ENCODE data around the gene CD300A. TPM values are rescaled to one million over a fixed set of nuclear protein-coding genes. Genes with fewer than 3 reads are reported as not detected.

The CD300A gene
- total and polyA plus RNA-seq, 4 donors: 2.2 to 11.5 (median 8.0) TPM

DNA sequence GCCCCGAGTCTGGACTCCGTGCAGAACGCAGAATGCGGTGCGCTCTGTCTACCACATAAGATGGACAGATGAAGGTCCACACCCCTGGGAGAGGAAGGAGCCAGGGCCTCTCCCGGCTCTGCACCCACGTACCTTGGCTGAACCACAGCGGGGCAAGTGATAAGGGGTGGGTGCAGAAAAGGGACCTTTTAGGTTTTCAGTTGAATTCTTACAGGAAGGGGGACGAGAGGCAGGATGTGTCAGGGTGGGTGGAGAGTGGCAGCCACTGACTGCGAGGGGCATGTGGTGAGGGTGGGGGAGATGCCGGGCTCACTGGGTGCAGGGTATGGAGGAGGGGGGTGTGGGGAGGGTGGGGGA lies 372 bp downstream of the CD300A start:
- H3K27ac ChIP-seq (ENCODE audit: low read depth in 1 of 2, low read length in 2 of 2): peak overlapping the region; percentile 56 to 80

DNA sequence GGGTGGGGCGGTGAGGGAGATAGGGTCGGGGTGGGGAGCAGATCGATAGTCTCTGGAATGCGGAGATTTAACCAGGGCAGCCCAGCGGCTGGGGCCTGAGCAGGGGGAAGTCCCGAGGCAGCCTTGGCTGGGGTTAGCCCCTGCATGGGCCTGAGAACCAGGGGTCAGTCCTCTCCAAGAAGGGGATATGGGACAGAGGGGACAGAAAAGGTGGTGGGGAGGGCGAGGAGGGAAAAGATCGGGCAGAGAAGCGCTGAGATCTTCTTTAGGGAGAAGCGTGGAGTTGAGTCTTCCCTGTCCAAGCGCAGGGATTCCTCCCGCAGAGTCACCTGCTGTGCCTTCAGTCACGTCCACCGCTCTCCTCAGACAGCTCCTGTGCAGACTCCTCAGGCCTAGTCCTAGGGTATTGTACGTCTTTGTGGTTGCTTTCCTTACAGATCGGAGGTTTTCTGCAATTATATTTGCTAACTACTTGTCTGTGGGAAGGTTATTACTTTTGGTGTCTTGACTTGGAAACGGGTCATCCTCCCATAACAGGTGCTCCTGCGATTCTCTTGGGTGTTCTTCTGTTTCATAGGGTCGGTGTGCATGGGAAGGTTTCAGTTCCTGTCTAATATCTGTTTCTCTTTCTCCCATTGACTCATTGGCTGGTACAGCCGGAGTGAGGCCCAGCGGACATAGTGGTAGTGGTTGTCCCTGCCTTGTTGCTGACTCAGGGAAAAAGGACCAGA lies 952 bp downstream of the CD300A start:
- Histone ChIP-seq H3K36me3 (ENCODE audit: control insufficient read depth in 4 of 4, insufficient read depth in 3 of 4, low read depth in 1 of 4, low read length in 3 of 4) (no peaks in the 10 kb centered on the region), H3K27me3 (ENCODE audit: control insufficient read depth in 4 of 4, insufficient read depth in 4 of 4, low read length in 3 of 4) (no peaks in the 10 kb centered on the region), H3K4me3 (ENCODE audit: low read depth in 1 of 3, low read length in 3 of 3) (peak overlapping the region in 2 of 3 donors; percentile 32 to 33), H3K9me3 (ENCODE audit: control insufficient read depth in 4 of 4, low read length in 3 of 4) (no peaks in the 10 kb centered on the region), H3K4me1 (ENCODE audit: control insufficient read depth in 4 of 4, insufficient read depth in 4 of 4, low read length in 3 of 4) (peaks cover 0 to 2% (median 0%) of the 10 kb centered on the region in 4 donors), H3K27ac (ENCODE audit: low read depth in 1 of 2, low read length in 2 of 2) (peak overlapping the region; percentile 39 to 47), H3K9ac (ENCODE audit: low read depth in 1 of 2, low read length in 2 of 2) (peak overlapping the region in 1 of 2 donors; percentile 63)
- no peak for DNase-seq (ENCODE audit: low spot score)
- 54% methylated on average over 21 of the region's 21 CpGs for WGBS
- TF ChIP-seq, protein P1, sequence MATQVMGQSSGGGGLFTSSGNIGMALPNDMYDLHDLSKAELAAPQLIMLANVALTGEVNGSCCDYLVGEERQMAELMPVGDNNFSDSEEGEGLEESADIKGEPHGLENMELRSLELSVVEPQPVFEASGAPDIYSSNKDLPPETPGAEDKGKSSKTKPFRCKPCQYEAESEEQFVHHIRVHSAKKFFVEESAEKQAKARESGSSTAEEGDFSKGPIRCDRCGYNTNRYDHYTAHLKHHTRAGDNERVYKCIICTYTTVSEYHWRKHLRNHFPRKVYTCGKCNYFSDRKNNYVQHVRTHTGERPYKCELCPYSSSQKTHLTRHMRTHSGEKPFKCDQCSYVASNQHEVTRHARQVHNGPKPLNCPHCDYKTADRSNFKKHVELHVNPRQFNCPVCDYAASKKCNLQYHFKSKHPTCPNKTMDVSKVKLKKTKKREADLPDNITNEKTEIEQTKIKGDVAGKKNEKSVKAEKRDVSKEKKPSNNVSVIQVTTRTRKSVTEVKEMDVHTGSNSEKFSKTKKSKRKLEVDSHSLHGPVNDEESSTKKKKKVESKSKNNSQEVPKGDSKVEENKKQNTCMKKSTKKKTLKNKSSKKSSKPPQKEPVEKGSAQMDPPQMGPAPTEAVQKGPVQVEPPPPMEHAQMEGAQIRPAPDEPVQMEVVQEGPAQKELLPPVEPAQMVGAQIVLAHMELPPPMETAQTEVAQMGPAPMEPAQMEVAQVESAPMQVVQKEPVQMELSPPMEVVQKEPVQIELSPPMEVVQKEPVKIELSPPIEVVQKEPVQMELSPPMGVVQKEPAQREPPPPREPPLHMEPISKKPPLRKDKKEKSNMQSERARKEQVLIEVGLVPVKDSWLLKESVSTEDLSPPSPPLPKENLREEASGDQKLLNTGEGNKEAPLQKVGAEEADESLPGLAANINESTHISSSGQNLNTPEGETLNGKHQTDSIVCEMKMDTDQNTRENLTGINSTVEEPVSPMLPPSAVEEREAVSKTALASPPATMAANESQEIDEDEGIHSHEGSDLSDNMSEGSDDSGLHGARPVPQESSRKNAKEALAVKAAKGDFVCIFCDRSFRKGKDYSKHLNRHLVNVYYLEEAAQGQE (IDR thresholded peaks at IDR 0.05): no peak

More for the DNA sequence above, 372 bp downstream of the CD300A start:
- no peaks in the 10 kb centered on the region for H3K27me3 ChIP-seq (ENCODE audit: control insufficient read depth in 4 of 4, insufficient read depth in 4 of 4, low read length in 3 of 4)
- peak overlapping the region in 2 of 3 donors; percentile 33 for H3K4me3 ChIP-seq (ENCODE audit: low read depth in 1 of 3, low read length in 3 of 3)
- WGBS: 34% methylated on average over 11 of the region's 11 CpGs
- no peaks in the 10 kb centered on the region for H3K9me3 ChIP-seq (ENCODE audit: control insufficient read depth in 4 of 4, low read length in 3 of 4)
- peak overlapping the region in 1 of 2 donors; percentile 59 for H3K9ac ChIP-seq (ENCODE audit: low read depth in 1 of 2, low read length in 2 of 2)
- no peaks in the 10 kb centered on the region for H3K36me3 ChIP-seq (ENCODE audit: control insufficient read depth in 4 of 4, insufficient read depth in 3 of 4, low read depth in 1 of 4, low read length in 3 of 4)
- no peak for DNase-seq (ENCODE audit: low spot score)
- no peak for TF ChIP-seq JUND (IDR thresholded peaks at IDR 0.05)
- no peak for TF ChIP-seq TAF1 (conservative IDR thresholded peaks at IDR 0.05)
- H3K4me1 ChIP-seq (ENCODE audit: control insufficient read depth in 4 of 4, insufficient read depth in 4 of 4, low read length in 3 of 4): peaks cover 0 to 2% (median 0%) of the 10 kb centered on the region in 4 donors

DNA sequence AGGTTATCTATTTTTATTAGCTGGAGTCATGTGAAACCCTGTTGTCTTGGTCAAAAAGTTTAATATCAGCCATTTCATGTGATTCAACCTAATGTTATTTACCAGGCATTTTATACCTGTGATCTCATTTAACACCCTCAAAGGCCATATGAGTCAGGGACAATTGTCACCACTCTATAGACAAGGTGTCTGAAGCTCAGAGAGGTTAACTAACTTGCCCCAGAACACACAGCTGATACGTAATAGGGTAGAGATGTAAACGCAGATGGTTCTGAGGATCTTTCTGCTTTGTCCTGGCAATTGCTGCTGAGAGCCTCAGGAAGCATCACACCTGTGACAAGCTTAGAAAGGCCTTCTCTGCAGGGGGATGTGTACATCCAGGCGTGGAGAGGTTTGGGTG lies 4.9 kb downstream of the CD300A start:
- no peaks in the 10 kb centered on the region for H3K4me1 ChIP-seq (ENCODE audit: control insufficient read depth in 4 of 4, insufficient read depth in 4 of 4, low read length in 3 of 4)
- no peaks in the 10 kb centered on the region for H3K27me3 ChIP-seq (ENCODE audit: control insufficient read depth in 4 of 4, insufficient read depth in 4 of 4, low read length in 3 of 4)
- H3K4me3 ChIP-seq (ENCODE audit: low read depth in 1 of 3, low read length in 3 of 3): no peak overlapping the region
- WGBS: 93% methylated on average over 3 of the region's 3 CpGs
- H3K36me3 ChIP-seq (ENCODE audit: control insufficient read depth in 4 of 4, insufficient read depth in 3 of 4, low read depth in 1 of 4, low read length in 3 of 4): no peaks in the 10 kb centered on the region
- no peak overlapping the region for H3K9ac ChIP-seq (ENCODE audit: low read depth in 1 of 2, low read length in 2 of 2)
- TF ChIP-seq, protein P2, sequence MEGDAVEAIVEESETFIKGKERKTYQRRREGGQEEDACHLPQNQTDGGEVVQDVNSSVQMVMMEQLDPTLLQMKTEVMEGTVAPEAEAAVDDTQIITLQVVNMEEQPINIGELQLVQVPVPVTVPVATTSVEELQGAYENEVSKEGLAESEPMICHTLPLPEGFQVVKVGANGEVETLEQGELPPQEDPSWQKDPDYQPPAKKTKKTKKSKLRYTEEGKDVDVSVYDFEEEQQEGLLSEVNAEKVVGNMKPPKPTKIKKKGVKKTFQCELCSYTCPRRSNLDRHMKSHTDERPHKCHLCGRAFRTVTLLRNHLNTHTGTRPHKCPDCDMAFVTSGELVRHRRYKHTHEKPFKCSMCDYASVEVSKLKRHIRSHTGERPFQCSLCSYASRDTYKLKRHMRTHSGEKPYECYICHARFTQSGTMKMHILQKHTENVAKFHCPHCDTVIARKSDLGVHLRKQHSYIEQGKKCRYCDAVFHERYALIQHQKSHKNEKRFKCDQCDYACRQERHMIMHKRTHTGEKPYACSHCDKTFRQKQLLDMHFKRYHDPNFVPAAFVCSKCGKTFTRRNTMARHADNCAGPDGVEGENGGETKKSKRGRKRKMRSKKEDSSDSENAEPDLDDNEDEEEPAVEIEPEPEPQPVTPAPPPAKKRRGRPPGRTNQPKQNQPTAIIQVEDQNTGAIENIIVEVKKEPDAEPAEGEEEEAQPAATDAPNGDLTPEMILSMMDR (IDR thresholded peaks at IDR 0.05; ENCODE audit: low read depth, low read length, missing input control): no peak
- TF ChIP-seq GABPA (IDR thresholded peaks at IDR 0.05 in 1 of 2, conservative IDR thresholded peaks at IDR 0.05 in 1 of 2) (no peak), YY1 (IDR thresholded peaks at IDR 0.05) (no peak), RXRA (IDR thresholded peaks at IDR 0.05) (no peak), FOXA1 (IDR thresholded peaks at IDR 0.05) (no peak), NR2F2 (IDR thresholded peaks at IDR 0.05) (no peak), EGR1 (IDR thresholded peaks at IDR 0.05; ENCODE audit: low read depth in 2 of 2) (no peak), JUND (IDR thresholded peaks at IDR 0.05) (no peak)
- TF ChIP-seq, protein P1 (IDR thresholded peaks at IDR 0.05): no peak
- TF ChIP-seq, protein P3, sequence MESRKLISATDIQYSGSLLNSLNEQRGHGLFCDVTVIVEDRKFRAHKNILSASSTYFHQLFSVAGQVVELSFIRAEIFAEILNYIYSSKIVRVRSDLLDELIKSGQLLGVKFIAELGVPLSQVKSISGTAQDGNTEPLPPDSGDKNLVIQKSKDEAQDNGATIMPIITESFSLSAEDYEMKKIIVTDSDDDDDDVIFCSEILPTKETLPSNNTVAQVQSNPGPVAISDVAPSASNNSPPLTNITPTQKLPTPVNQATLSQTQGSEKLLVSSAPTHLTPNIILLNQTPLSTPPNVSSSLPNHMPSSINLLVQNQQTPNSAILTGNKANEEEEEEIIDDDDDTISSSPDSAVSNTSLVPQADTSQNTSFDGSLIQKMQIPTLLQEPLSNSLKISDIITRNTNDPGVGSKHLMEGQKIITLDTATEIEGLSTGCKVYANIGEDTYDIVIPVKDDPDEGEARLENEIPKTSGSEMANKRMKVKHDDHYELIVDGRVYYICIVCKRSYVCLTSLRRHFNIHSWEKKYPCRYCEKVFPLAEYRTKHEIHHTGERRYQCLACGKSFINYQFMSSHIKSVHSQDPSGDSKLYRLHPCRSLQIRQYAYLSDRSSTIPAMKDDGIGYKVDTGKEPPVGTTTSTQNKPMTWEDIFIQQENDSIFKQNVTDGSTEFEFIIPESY (IDR thresholded peaks at IDR 0.05): no peak
- no peaks in the 10 kb centered on the region for H3K9me3 ChIP-seq (ENCODE audit: control insufficient read depth in 4 of 4, low read length in 3 of 4)
- DNase-seq (ENCODE audit: low spot score): no peak
- H3K27ac ChIP-seq (ENCODE audit: low read depth in 1 of 2, low read length in 2 of 2): no peak overlapping the region

All from liver (tissue), 9 donors.